HCT116 (cell line): Measurements from ENCODE around the gene PLSCR5. TPM values are rescaled to one million over a fixed set of nuclear protein-coding genes. Genes with fewer than 3 reads are reported as not detected.

Experiments used
- ATAC-seq: fragments of 200-7000 bp; cut with Tn5 transposase; 2 replicates; pipeline ENCODE4 v1.9.1; 2020; ENCODE audit warnings: mild to moderate bottlenecking, moderate library complexity
- BruUV-seq: library from RNA; stranded (reverse); fragments of 400-500 nt; replicated peaks from 2 replicates; lab custom pipeline; 2021; lab: Mats Ljungman, UMichigan
- CTCF ChIA-PET: fragments of 300-600 bp; sonication (Branson Sonifier 250); formaldehyde crosslinking; loops from one replicate; lab custom pipeline; 2021; ENCODE audit warnings: antibody characterized with exemption; lab: Charles Lee
- POLR2A ChIA-PET: fragments of 300-600, 350-600 bp; sonication (Branson Sonifier 250); formaldehyde crosslinking; loops from one replicate; lab custom pipeline; 2021; ENCODE audit warnings: antibody characterized with exemption; lab: Charles Lee
- RAD21 ChIA-PET, 2 experiments: fragments of 300-600 bp; sonication (Branson Sonifier 250); formaldehyde crosslinking; loops; one replicate each; lab custom pipeline; 2023; ENCODE audit warnings: low total read pairs in 2 of 2; ENCODE audit not compliant: uncharacterized antibody in 2 of 2, unreplicated experiment in 2 of 2, low non-redundant PET in 1 of 2; lab: Charles Lee
- DNase-seq: peaks from one replicate; pipeline ENCODE4 v3.0.0-alpha.2; 2010; ENCODE audit warnings: low read depth, low spot score
- H2AFZ ChIP-seq: fragments of 200-600 bp; shearing (Covaris generic), sonication (generic); 2 replicates; pipeline ENCODE4 v1.6.1; 2017; ENCODE audit warnings: low read depth, mixed run types, mixed read lengths, antibody characterized with exemption, low read length; ENCODE audit not compliant: poor library complexity, severe bottlenecking
- H3K27ac ChIP-seq: 2 replicates; pipeline ENCODE4 v1.5.1; 2012; ENCODE audit warnings: low read depth, low read length
- H3K27me3 ChIP-seq: fragments of 200-600 bp; sonication (generic); 2 replicates; pipeline ENCODE4 v1.6.1; 2016; ENCODE audit warnings: mixed run types, low read length, mixed read lengths; ENCODE audit not compliant: insufficient read depth
- H3K36me3 ChIP-seq, 2 experiments: fragments of 200-500 bp in 1 of 2; fragments of 200-600 bp in 1 of 2; sonication (Bioruptor generic) in 1 of 2; sonication (generic) in 1 of 2; 2 replicates each; pipeline versions ENCODE4 v1.5.1 to v1.6.1; 2014 to 2016; ENCODE audit warnings: low read length in 2 of 2, inconsistent platforms in 1 of 2, mixed read lengths in 1 of 2, mixed run types in 1 of 2; ENCODE audit not compliant: insufficient read depth in 2 of 2, control insufficient read depth in 1 of 2
- H3K4me1 ChIP-seq, 2 experiments: fragments of 200-600 bp in 1 of 2; sonication (generic) in 1 of 2; 2 replicates each; pipeline versions ENCODE4 v1.5.1 to v1.6.1; 2012 to 2017; ENCODE audit warnings: low read length in 2 of 2, inconsistent platforms in 1 of 2, mild to moderate bottlenecking in 1 of 2, mixed read lengths in 1 of 2, mixed run types in 1 of 2, moderate library complexity in 1 of 2; ENCODE audit not compliant: insufficient read depth in 2 of 2, control insufficient read depth in 1 of 2
- H3K4me2 ChIP-seq: fragments of 200-600 bp; sonication (generic); 2 replicates; pipeline ENCODE4 v1.6.1; 2017; ENCODE audit warnings: mixed run types, low read length, mixed read lengths
- H3K4me3 ChIP-seq, 2 experiments: fragments of 200-600 bp in 1 of 2; sonication (generic) in 1 of 2; replicated peaks in 1 of 2; 2 replicates each; pipeline ENCODE4 v1.5.1; 2011 to 2016; ENCODE audit warnings: low read length in 2 of 2, control low read depth in 1 of 2, low read depth in 1 of 2, mild to moderate bottlenecking in 1 of 2, mixed read lengths in 1 of 2, mixed run types in 1 of 2
- H3K79me2 ChIP-seq: fragments of 200-600 bp; sonication (generic); 2 replicates; pipeline ENCODE4 v1.6.1; 2017; ENCODE audit warnings: mild to moderate bottlenecking, mixed run types, low read length, moderate library complexity, mixed read lengths; ENCODE audit not compliant: insufficient read depth
- H3K9ac ChIP-seq: fragments of 200-600 bp; sonication (generic); 2 replicates; pipeline ENCODE4 v1.6.1; 2016; ENCODE audit warnings: low read length, mixed read lengths
- H3K9me2 ChIP-seq: fragments of 200-600 bp; sonication (generic), shearing (Covaris generic); 2 replicates; pipeline ENCODE4 v1.6.1; 2017; ENCODE audit warnings: mixed run types, mild to moderate bottlenecking, moderate library complexity; ENCODE audit not compliant: insufficient read depth
- H3K9me3 ChIP-seq, 2 experiments: fragments of 200-500 bp in 1 of 2; fragments of 200-600 bp in 1 of 2; sonication (Bioruptor generic) in 1 of 2; sonication (generic) in 1 of 2; 2 replicates each; pipeline ENCODE4 v1.6.1; 2014 to 2017; ENCODE audit warnings: low read length in 2 of 2, mixed read lengths in 2 of 2, inconsistent platforms in 1 of 2, low read depth in 1 of 2, mild to moderate bottlenecking in 1 of 2, mixed run types in 1 of 2, moderate library complexity in 1 of 2; ENCODE audit not compliant: control insufficient read depth in 1 of 2, insufficient read depth in 1 of 2
- H4K20me1 ChIP-seq: fragments of 200-600 bp; sonication (generic), shearing (Covaris generic); 2 replicates; pipeline ENCODE4 v1.6.1; 2017; ENCODE audit warnings: mixed run types, mild to moderate bottlenecking, moderate library complexity; ENCODE audit not compliant: insufficient read depth
- CBX3 ChIP-seq: IDR thresholded peaks from 2 replicates; pipeline ENCODE4 v1.6.1; 2012; ENCODE audit warnings: low read depth
- EGR1 ChIP-seq: IDR thresholded peaks from 2 replicates; pipeline ENCODE4 v1.6.1; 2012; ENCODE audit warnings: low read depth
- JUND ChIP-seq: IDR thresholded peaks from 2 replicates; pipeline ENCODE4 v1.6.1; 2012
- MAX ChIP-seq: IDR thresholded peaks from 2 replicates; pipeline ENCODE4 v1.6.1; 2012
- SIN3A ChIP-seq: IDR thresholded peaks from 2 replicates; pipeline ENCODE4 v1.6.1; 2012; ENCODE audit warnings: low read depth
- SP1 ChIP-seq: IDR thresholded peaks from 2 replicates; pipeline ENCODE4 v1.6.1; 2012; ENCODE audit warnings: low read depth
- TCF7L2 ChIP-seq: IDR thresholded peaks from 2 replicates; pipeline ENCODE4 v1.7.0; 2011; ENCODE audit warnings: borderline replicate concordance, inconsistent platforms; ENCODE audit not compliant: insufficient read depth, insufficient read length; ENCODE audit errors: extremely low read depth
- YY1 ChIP-seq: IDR thresholded peaks from 2 replicates; pipeline ENCODE4 v1.6.1; 2011; ENCODE audit warnings: low read length, low read depth, moderate library complexity, mild to moderate bottlenecking; ENCODE audit not compliant: insufficient replicate concordance; ENCODE audit errors: extremely low read depth
- ZBTB33 ChIP-seq: IDR thresholded peaks from 2 replicates; pipeline ENCODE4 v1.6.1; 2011; ENCODE audit warnings: mild to moderate bottlenecking, low read length, moderate library complexity; ENCODE audit not compliant: insufficient replicate concordance; ENCODE audit errors: extremely low read depth
- intact Hi-C: fragments of 100-400 bp; cut with micrococcal nuclease; formaldehyde crosslinking; loops from 2 replicates; pipeline ENCODE4 v1.10.0; 2022
- total RNA-seq: library from RNA; stranded (reverse); gene quantifications from one replicate; pipeline ENCODE4 v1.2.1, GENCODE V29; 2021; ENCODE audit not compliant: unreplicated experiment

PLSCR5 gene
- total RNA-seq, 1 experiment from 2014 or later: not detected

GRCh38 chr3:146560678-146561077 lies 44.5 kb downstream of the PLSCR5 start:
- H3K9me2 ChIP-seq: no peaks in the 10 kb centered on the region
- H3K9ac ChIP-seq: no peak overlapping the region
- no peak overlapping the region for H3K4me3 ChIP-seq
- intact Hi-C loops: no loop called here
- ChIA-PET CTCF (no interaction called here), RAD21 (no interaction called here), POLR2A (no interaction called here)
- no peak overlapping the region for H3K27ac ChIP-seq
- TF ChIP-seq SP1: no peak
- no peak for TF ChIP-seq EGR1
- no peak for TF ChIP-seq CBX3
- TF ChIP-seq SIN3A: no peak
- no peak for TF ChIP-seq MAX
- no peak for TF ChIP-seq TCF7L2
- TF ChIP-seq ZBTB33: no peak
- TF ChIP-seq YY1: no peak
- H3K4me2 ChIP-seq: no peak overlapping the region
- no peaks in the 10 kb centered on the region for H3K36me3 ChIP-seq
- no TSS peak for BruUV-seq
- no peaks in the 10 kb centered on the region for H4K20me1 ChIP-seq
- ATAC-seq (no peak), DNase-seq (no peak)
- H3K79me2 ChIP-seq: no peaks in the 10 kb centered on the region
- no peak overlapping the region for H2AFZ ChIP-seq
- H3K4me1 ChIP-seq: no peaks in the 10 kb centered on the region
- no peaks in the 10 kb centered on the region for H3K27me3 ChIP-seq
- H3K9me3 ChIP-seq: no peaks in the 10 kb centered on the region

- Histone ChIP-seq H3K9ac (no peak overlapping the region), H4K20me1 (no peaks in the 10 kb centered on the region)
- BruUV-seq: no TSS peak
- CTCF ChIA-PET: no interaction called here
- no peak for TF ChIP-seq SP1
- no peak for TF ChIP-seq JUND
- TF ChIP-seq, all 23 proteins: peak for 0
- Histone ChIP-seq H3K4me3 (no peak overlapping the region), H2AFZ (no peak overlapping the region), H3K4me1 (no peaks in the 10 kb centered on the region), H3K4me2 (no peak overlapping the region), H3K27ac (no peak overlapping the region), H3K9me2 (no peaks in the 10 kb centered on the region), H3K27me3 (no peaks in the 10 kb centered on the region), H3K9me3 (no peaks in the 10 kb centered on the region), H3K79me2 (no peaks in the 10 kb centered on the region), H3K36me3 (no peaks in the 10 kb centered on the region)
- RAD21 ChIA-PET: no interaction called here
- POLR2A ChIA-PET: no interaction called here
- no peak for DNase-seq
- no peak for ATAC-seq
- intact Hi-C loops: no loop called here
Observed at GRCh38 chr3:146559388-146559787, 45.8 kb downstream of the PLSCR5 start.
